OCI-LY1 (cell line): ENCODE results near the gene FCRL5.

Source experiments
- H2AFZ ChIP-seq: fragments of 200-600 bp; sonication (generic), shearing (Covaris generic); 2 replicates; pipeline ENCODE4 v1.6.0; 2014; ENCODE audit warnings: antibody characterized with exemption, mild to moderate bottlenecking, low read length
- H3F3A ChIP-seq: fragments of 200-600 bp; sonication (generic), shearing (Covaris generic); 2 replicates; pipeline ENCODE4 v1.6.0; 2014; ENCODE audit warnings: mild to moderate bottlenecking, antibody characterized with exemption, low read length, moderate library complexity; ENCODE audit not compliant: insufficient read depth
- H3K27ac ChIP-seq: fragments of 200-600 bp; sonication (generic); 2 replicates; pipeline ENCODE4 v1.5.1; 2014; ENCODE audit warnings: low read length, mixed run types, mild to moderate bottlenecking, low read depth; ENCODE audit not compliant: poor library complexity, severe bottlenecking
- H3K27me3 ChIP-seq: fragments of 200-600 bp; sonication (generic); 2 replicates; pipeline ENCODE4 v1.6.0; 2014; ENCODE audit warnings: antibody characterized with exemption, mild to moderate bottlenecking, low read length, moderate library complexity; ENCODE audit not compliant: insufficient read depth
- H3K36me3 ChIP-seq: fragments of 200-600 bp; sonication (generic); 2 replicates; pipeline ENCODE4 v1.6.1; 2014; ENCODE audit warnings: mild to moderate bottlenecking, antibody characterized with exemption, low read length, moderate library complexity, mixed read lengths; ENCODE audit not compliant: insufficient read depth
- H3K4me1 ChIP-seq: fragments of 200-600 bp; sonication (generic); 2 replicates; pipeline ENCODE4 v1.5.1; 2014; ENCODE audit warnings: mild to moderate bottlenecking, low read length, moderate library complexity; ENCODE audit not compliant: insufficient read depth, severe bottlenecking
- H3K4me2 ChIP-seq: fragments of 200-600 bp; sonication (generic), shearing (Covaris generic); 2 replicates; pipeline ENCODE4 v1.6.1; 2014; ENCODE audit warnings: low read length
- H3K4me3 ChIP-seq: fragments of 200-600 bp; sonication (generic); 2 replicates; pipeline ENCODE4 v1.5.1; 2014; ENCODE audit warnings: low read length, low read depth, mild to moderate bottlenecking, mixed read lengths; ENCODE audit not compliant: poor library complexity, severe bottlenecking
- H3K79me2 ChIP-seq: fragments of 200-600 bp; shearing (Covaris generic); 2 replicates; pipeline ENCODE4 v1.6.1; 2016; ENCODE audit warnings: mixed run types, low read length, mixed read lengths; ENCODE audit not compliant: insufficient read depth
- H3K9ac ChIP-seq: fragments of 200-600 bp; sonication (generic), shearing (Covaris generic); 2 replicates; pipeline ENCODE4 v1.6.1; 2014; ENCODE audit warnings: mild to moderate bottlenecking, low read length, mixed read lengths
- H3K9me2 ChIP-seq: fragments of 200-600 bp; sonication (generic), shearing (Covaris generic); 2 replicates; pipeline ENCODE4 v1.6.1; 2014; ENCODE audit warnings: low read depth, mild to moderate bottlenecking, low read length, mixed read lengths
- H3K9me3 ChIP-seq: fragments of 200-600 bp; shearing (Covaris generic); 2 replicates; pipeline ENCODE4 v1.6.1; 2014; ENCODE audit warnings: low read length, mixed read lengths
- H4K20me1 ChIP-seq: fragments of 200-600 bp; sonication (generic), shearing (Covaris generic); 2 replicates; pipeline ENCODE4 v1.6.0; 2016; ENCODE audit warnings: mild to moderate bottlenecking, low read length; ENCODE audit not compliant: insufficient read depth
- EZH2 ChIP-seq: fragments of 200-600 bp; sonication (generic), shearing (Covaris generic); IDR thresholded peaks from 2 replicates; pipeline ENCODE4 v1.8.0; 2017; ENCODE audit warnings: borderline replicate concordance, mixed run types, mild to moderate bottlenecking, antibody characterized with exemption, low read length, moderate library complexity, mixed read lengths
- TF ChIP-seq, protein P1 (sequence below): fragments of 200-600 bp; sonication (generic), shearing (Covaris generic); IDR thresholded peaks from 2 replicates; pipeline ENCODE4 v1.5.1; 2017; ENCODE audit warnings: mild to moderate bottlenecking, antibody characterized with exemption, low read length, moderate library complexity, mixed read lengths

Gene FCRL5

DNA sequence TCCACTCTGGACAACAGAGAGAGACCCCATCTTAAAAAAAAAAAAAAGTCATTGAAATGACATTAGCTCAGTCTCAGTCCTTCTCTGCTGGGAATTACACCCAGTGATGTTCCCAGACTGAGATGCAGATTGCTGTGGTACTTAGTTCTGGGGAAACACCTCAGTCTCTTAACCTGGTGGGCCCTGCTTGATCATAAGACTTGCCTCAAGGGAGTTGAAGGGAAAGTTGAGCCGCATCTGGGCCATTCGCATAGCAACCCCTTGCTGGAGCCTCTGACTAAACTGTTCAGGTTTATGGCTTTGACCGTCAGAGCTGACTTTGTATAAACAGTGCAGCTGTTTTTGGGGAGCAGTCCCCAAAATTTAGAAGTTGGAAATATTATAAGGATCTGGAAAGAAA lies 32.2 kb upstream of the FCRL5 start:
- H3K27ac ChIP-seq = no peak overlapping the region
- H3K9me2 ChIP-seq = no peaks in the 10 kb centered on the region
- H3K4me3 ChIP-seq = no peak overlapping the region
- H2AFZ ChIP-seq = no peak overlapping the region
- H4K20me1 ChIP-seq = no peaks in the 10 kb centered on the region
- no peaks in the 10 kb centered on the region for H3K79me2 ChIP-seq
- peaks cover 22% of the 10 kb centered on the region for H3K4me1 ChIP-seq
- H3K36me3 ChIP-seq = no peaks in the 10 kb centered on the region; the same call in 1 of the 2 replicates
- peaks cover 6% of the 10 kb centered on the region; the same call in 1 of the 2 replicates for H3K9me3 ChIP-seq
- TF ChIP-seq, protein P1, sequence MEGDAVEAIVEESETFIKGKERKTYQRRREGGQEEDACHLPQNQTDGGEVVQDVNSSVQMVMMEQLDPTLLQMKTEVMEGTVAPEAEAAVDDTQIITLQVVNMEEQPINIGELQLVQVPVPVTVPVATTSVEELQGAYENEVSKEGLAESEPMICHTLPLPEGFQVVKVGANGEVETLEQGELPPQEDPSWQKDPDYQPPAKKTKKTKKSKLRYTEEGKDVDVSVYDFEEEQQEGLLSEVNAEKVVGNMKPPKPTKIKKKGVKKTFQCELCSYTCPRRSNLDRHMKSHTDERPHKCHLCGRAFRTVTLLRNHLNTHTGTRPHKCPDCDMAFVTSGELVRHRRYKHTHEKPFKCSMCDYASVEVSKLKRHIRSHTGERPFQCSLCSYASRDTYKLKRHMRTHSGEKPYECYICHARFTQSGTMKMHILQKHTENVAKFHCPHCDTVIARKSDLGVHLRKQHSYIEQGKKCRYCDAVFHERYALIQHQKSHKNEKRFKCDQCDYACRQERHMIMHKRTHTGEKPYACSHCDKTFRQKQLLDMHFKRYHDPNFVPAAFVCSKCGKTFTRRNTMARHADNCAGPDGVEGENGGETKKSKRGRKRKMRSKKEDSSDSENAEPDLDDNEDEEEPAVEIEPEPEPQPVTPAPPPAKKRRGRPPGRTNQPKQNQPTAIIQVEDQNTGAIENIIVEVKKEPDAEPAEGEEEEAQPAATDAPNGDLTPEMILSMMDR = no peak
- no peak for TF ChIP-seq EZH2
- no peak overlapping the region for H3K4me2 ChIP-seq
- no peak overlapping the region for H3K9ac ChIP-seq
- H3F3A ChIP-seq = no peaks in the 10 kb centered on the region
- no peaks in the 10 kb centered on the region for H3K27me3 ChIP-seq

DNA sequence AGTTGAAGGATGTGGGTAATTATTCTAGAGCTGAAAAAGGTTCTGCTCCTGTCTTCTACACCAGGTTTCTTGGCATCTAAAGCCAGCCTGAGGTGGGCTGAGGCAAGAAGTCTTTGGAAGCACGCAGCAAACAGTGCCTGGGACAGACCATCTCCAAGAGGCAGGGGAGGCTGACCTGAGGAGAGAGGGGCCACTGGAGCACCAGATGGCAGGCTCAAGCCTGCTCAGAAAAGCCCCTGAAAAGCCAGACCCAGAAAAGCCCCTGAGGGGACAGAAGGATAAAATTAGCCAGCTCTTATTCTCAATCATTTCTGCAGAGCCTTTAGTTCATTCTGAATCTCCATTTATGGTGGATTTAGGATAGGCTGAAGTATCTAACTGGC lies 28.5 kb upstream of the FCRL5 start:
- H3K27me3 ChIP-seq = no peaks in the 10 kb centered on the region
- H3K4me2 ChIP-seq = 0 out of 2 replicates have a peak overlapping the region, but pooled peaks have one; percentile 25
- H3K9ac ChIP-seq = peak overlapping the region; percentile 15; the same call in 1 of the 2 replicates
- H3K79me2 ChIP-seq = no peaks in the 10 kb centered on the region
- H3F3A ChIP-seq = no peaks in the 10 kb centered on the region
- H3K4me3 ChIP-seq = no peak overlapping the region
- H3K9me2 ChIP-seq = no peaks in the 10 kb centered on the region
- peaks cover 25% of the 10 kb centered on the region for H3K4me1 ChIP-seq
- H3K27ac ChIP-seq = peak overlapping the region; percentile 50
- TF ChIP-seq EZH2 = no peak
- TF ChIP-seq, protein P1 = no peak
- H3K36me3 ChIP-seq = no peaks in the 10 kb centered on the region; the same call in 1 of the 2 replicates
- H2AFZ ChIP-seq = no peak overlapping the region
- no peaks in the 10 kb centered on the region for H4K20me1 ChIP-seq
- H3K9me3 ChIP-seq = peaks cover 6% of the 10 kb centered on the region; the same call in 1 of the 2 replicates

DNA sequence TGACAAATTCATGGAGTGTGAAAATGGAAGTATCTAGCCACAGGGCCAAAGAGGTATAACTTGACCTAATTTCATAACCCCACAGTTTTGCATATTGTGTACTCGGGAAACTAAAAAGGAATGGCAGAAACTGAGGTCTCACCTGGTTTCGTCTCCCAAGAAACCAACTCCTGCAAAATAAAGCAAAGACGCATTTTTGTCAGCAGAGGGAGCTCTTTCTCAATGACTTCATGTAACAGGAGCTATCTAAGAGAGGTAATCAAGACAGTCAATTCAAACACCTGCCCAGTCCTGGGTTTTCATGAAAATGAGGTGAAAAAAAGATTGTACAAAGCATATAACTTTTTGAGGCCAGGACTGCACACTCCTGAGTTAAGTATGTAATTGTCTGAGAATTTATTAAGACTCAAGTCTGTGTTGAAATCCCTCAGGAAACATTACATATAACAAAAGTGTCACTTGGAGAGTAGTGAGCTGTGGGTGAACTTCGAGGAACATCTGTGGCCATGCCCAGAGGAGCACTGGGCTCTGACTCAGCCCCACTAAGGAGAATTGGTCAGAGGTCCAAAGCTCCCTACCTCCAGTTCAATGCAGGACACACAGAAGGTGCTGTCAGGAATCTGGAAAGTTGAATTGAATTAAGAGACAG lies 28.0 kb upstream of the FCRL5 start:
- H3K9me3 ChIP-seq = peaks cover 6% of the 10 kb centered on the region; the same call in 1 of the 2 replicates
- no peaks in the 10 kb centered on the region; the same call in 1 of the 2 replicates for H3K36me3 ChIP-seq
- no peaks in the 10 kb centered on the region for H3K9me2 ChIP-seq
- no peak overlapping the region for H3K4me3 ChIP-seq
- H3K27ac ChIP-seq = peak overlapping the region; percentile 50
- no peak overlapping the region for H3K9ac ChIP-seq
- no peaks in the 10 kb centered on the region for H4K20me1 ChIP-seq
- H3K27me3 ChIP-seq = no peaks in the 10 kb centered on the region
- H2AFZ ChIP-seq = no peak overlapping the region
- no peak overlapping the region for H3K4me2 ChIP-seq
- H3K79me2 ChIP-seq = no peaks in the 10 kb centered on the region
- H3K4me1 ChIP-seq = peaks cover 28% of the 10 kb centered on the region
- TF ChIP-seq, protein P1 = peak; percentile 88
- no peak for TF ChIP-seq EZH2
- H3F3A ChIP-seq = no peaks in the 10 kb centered on the region
